HepG2 (cell line): ENCODE results near the gene GTF3C5.

Source experiments
- CTCF ChIP-seq: sonication (generic); formaldehyde crosslinking; IDR thresholded peaks from 2 replicates; pipeline ENCODE4 v1.5.0; 2020; ENCODE audit warnings: mild to moderate bottlenecking, missing genetic modification reagents, moderate library complexity
- NFIB ChIP-seq: sonication (generic); formaldehyde crosslinking; IDR thresholded peaks from 2 replicates; pipeline ENCODE4 v1.9.0; 2021; ENCODE audit warnings: missing genetic modification reagents, mild to moderate bottlenecking, borderline replicate concordance
- NFRKB ChIP-seq: fragments of 450-650 bp; IDR thresholded peaks from 2 replicates; pipeline ENCODE4 v1.6.1; 2017
- RAD21 ChIP-seq: fragments of 450-650 bp; formaldehyde crosslinking; IDR thresholded peaks from 2 replicates; pipeline ENCODE4 v1.5.0; 2020; ENCODE audit warnings: mild to moderate bottlenecking
- REST ChIP-seq, 2 experiments: IDR thresholded peaks; 2 replicates each; pipeline ENCODE4 v1.6.1; 2011 to 2012; ENCODE audit warnings: low read length in 2 of 2, borderline replicate concordance in 1 of 2, low read depth in 1 of 2, mild to moderate bottlenecking in 1 of 2, moderate library complexity in 1 of 2
- U2AF1 ChIP-seq: fragments of 200-400 bp; formaldehyde crosslinking; optimal IDR thresholded peaks from 2 replicates; pipeline ENCODE3; 2017; ENCODE audit warnings: mild to moderate bottlenecking, low read depth, low read length
- ZFP36L2 ChIP-seq: sonication (generic); formaldehyde crosslinking; IDR thresholded peaks from 2 replicates; pipeline ENCODE4 v1.4.0; 2020; ENCODE audit warnings: missing genetic modification reagents
- ZNF12 ChIP-seq: sonication (generic); formaldehyde crosslinking; IDR thresholded peaks from 2 replicates; pipeline ENCODE4 v1.5.0; 2020; ENCODE audit warnings: missing genetic modification reagents

- no peak for TF ChIP-seq CTCF (CRISPR knock-in tag)
- no peak for TF ChIP-seq NFIB (CRISPR knock-in tag)
- no peak for TF ChIP-seq REST (IDR thresholded peaks at IDR 0.05; ENCODE audit: borderline replicate concordance in 1 of 2, low read depth in 1 of 2, low read length in 2 of 2)
- no peak for TF ChIP-seq NFRKB
- TF ChIP-seq ZNF12 (CRISPR knock-in tag): no peak
- no peak for TF ChIP-seq U2AF1
- TF ChIP-seq RAD21 (CRISPR knock-in tag): no peak
- no peak for TF ChIP-seq ZFP36L2 (CRISPR knock-in tag)
Measured at GRCh38 chr9:132983491-132984201, 47.2 kb upstream of the GTF3C5 start.
